GM21619 (cell line): ENCODE data around the gene OR2A1.
"Not testable (repeated sequence)": the region's sequence is repeated elsewhere in the genome, so short reads cannot be mapped to it uniquely, and the experiment has no call there.

ENCODE experiments used
- ATAC-seq: cut with Tn5 transposase; IDR thresholded peaks from one replicate; pipeline ENCODE4 v1.9.1; 2021; ENCODE audit not compliant: unreplicated experiment

OR2A1 gene, protein sequence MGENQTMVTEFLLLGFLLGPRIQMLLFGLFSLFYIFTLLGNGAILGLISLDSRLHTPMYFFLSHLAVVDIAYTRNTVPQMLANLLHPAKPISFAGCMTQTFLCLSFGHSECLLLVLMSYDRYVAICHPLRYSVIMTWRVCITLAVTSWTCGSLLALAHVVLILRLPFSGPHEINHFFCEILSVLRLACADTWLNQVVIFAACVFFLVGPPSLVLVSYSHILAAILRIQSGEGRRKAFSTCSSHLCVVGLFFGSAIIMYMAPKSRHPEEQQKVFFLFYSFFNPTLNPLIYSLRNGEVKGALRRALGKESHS

DNA sequence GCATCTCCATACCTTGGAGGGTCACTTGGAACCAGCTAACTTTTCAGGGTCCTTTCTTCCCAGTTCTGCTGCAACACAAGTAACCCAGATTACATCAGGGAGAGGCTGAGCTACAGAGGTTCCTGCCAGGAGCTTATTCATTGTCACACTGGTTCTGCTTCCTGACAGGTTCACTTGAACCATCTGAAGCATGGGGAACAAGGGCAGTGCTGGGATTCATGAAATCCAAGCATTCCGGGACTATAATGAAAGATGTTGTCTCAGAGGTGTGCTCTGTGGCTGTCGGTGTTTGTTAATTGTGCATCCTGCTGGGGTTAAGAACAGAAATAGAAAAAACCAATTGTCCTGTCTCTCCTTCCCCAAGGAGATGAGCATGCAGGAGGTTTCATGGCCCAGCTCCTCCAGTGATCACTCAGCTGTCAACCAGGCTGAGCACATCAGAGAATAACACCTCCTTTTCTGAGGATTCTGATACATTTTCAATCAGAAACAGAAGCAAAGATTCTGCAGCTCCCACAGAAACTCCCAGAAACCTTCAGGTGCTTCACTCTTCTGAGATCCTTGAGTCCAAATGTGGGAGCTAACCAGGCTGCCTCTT is at the start of gene OR2A1:
TSS of gene OR2A1 (plus strand) at position 548 of the 598 bp plus-strand sequence. CDS start 5,706 bp downstream, outside the sequence.
- ATAC-seq: not testable (repeated sequence)

DNA sequence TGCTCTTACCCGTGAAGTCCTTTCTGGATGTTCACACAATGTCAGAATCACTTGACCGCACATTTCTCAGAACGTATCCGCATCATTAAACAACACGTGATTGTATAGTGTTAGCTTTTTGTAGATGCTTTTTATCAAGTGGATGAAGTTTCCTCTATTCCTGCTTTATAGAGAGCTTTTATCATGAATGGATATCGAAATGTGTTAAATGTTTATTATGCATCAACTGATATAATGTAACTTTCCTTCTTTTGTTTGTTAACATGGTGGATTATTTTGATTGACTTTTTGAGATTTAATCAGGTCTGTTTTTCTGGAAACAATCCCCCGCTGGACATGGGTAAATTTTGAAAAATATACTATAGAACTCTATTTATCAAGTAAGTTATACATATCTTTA is 47.5 kb upstream of the OR2A1 start, which contains the start of gene OR2A7:
TSS of gene OR2A7 (minus strand) at position 101 of the 400 bp plus-strand sequence. CDS start 5,164 bp downstream, outside the sequence.
- ATAC-seq: not testable (repeated sequence)

DNA sequence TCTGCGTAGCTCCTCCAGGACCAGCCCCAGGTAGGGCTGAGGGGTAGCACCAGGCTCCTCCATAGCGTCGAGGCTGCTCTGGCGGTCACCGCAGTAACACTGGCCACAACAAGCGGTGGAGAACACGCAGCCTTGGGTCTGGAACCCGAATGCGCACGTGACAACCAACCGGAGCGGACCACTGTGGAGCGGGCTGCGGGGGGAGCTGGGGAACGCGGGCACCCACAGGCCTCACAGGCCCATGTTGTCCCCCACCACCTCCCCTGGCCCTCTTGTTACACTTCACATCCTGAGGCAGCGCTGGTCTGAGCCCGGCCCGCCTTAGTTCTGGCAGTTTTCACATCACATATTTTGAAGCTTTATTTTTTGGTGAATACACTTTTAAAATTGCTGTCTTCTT is 43.0 kb upstream of the OR2A1 start, which contains the start of gene CTAGE8:
TSS of gene CTAGE8 (minus strand) at position 101 of the 400 bp plus-strand sequence. CDS start at position 63, 38 bp downstream.
- ATAC-seq: not testable (repeated sequence)

DNA sequence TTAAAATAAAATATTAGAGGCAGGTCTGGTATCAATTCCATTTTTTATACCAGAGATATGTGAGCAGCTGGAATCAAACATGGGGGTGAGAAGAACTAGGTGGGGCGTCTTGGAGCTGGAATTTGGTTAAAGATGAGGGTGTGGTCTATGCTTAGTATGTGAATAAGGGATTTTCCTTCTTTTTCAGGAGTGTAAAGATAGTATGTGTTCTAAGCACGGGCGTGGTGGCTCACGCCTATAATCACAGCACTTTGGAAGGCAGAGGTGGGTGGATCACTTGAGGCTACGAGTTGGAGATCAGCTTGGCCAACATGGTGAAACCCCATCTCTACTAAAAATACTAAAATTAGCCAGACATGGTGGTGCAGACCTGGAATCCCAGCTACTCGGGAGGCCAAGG is 36.9 kb upstream of the OR2A1 start:
- ATAC-seq: not testable (repeated sequence)

DNA sequence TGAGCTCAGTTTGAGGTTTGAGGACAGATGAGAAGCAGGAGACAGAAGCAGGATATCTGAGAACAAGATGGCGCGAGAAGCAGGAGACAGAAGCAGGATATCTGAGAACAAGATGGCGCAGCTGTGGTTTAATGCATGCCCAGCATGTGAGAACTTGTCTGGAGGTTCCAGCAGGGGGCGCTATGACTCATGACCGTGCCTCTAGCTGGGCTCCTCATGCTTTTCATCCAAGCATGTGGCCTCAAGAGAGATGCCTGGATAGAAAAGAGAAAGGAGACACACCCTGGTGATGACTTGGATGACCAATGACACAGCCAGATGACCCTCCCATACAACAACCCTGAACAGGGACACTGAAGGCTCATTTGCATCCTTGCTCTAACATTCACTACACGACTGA is 32.2 kb upstream of the OR2A1 start:
- ATAC-seq: peak; percentile 50

DNA sequence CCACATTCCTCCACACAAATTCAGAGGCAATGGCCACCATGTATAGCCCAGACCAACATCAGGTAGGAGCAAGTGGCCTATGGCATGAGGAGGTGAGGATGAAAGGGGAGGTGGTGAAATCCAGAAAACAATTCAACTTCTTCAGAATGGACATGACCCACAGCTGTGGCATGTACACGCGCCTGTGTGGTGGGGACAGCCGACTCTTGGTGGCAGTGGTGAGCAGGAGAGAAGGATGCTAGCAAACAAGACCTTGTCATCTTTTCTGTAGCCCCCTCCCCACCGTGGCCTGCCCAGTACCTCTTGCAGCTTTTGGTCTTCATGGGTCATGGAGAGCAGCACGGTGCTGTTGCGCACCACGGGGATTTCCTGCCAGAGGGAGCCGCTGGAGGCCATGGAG is 30.2 kb upstream of the OR2A1 start:
- ATAC-seq: not testable (repeated sequence)

DNA sequence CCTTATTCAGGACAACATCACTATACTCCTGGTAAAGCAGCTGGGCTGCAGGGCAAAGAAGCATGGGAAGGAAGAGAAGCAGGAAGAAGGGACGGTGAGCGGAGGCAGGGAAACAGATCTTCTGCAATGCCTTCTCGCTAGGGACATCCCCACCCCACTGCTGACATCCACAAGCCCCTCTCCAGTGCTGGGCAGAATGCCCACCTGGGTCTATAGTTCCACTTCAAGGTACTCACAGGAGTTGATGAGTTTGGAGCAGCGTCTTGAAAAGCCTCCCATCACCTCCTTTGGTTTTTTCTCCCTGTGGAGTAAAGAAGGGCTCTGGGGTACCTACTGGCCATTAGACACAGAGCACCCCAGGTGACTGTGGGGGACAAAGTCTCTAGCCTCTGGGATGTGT is 29.7 kb upstream of the OR2A1 start:
- not testable (repeated sequence) for ATAC-seq

DNA sequence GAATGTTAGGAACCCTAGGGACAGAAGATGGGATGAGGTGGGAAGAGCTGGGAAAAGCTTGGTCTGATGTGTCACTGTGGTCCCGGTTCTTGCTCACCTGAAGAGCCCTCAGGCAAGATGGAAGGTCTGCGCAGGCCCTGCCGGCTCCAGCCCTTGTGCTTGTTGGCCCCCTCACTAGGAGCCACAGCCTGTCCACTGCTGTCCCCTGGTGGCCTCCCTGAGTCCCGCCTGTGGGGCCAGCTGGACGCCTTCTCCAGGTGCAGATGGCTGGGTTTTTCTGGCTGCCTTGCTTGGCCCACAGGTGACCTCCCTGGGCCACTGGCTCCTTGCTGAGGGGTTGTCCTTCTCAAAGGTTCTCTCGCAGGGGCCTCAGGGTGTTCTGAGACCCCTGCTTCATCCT is 28.5 kb upstream of the OR2A1 start:
- ATAC-seq: not testable (repeated sequence)

DNA sequence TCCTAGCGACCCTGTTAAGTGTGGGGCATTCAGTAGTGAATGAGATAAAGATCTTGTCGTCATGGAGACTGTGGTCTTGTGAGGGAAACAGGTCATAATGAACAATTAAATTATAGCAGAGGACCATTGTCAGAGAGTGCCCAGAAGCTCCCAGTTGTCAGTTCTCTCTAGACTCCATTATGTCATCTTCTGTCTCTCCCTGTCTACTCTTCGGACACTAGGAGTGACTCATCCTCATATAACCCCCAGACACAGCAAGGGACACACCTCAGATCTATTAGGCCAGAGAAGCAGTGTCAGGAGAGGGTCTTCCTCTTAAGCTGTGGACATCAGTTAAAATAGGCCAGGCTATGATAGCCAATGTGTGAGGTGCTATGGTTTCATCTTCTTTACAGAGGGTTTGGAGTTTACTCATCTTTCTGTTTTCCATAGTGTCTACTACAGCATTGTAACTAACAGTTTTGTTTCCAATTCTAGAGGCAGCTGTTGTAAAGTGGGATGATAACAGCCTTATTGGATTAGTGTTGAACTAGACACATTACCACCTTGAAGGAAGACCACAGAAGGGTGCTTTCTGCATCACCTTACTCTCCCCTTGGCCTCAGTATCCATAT is 24.9 kb upstream of the OR2A1 start:
- ATAC-seq: not testable (repeated sequence)

DNA sequence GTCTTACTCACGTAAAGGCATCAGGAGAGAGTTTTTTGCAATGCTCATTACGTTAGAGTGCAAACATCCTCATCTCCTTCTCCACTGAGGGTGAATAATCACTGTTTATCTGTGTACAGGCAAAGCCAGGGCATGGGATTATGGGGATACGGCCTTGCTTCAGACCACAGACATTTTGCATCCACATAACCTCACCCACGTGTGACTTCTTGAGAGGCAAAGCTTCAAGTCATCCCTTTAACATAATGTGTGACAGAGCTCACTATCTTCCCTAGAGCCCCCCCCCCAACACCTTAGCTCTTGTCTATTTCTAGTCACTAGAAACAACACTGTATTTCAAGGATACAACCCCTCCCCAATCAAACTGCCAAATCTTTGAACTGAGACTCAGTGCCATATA is 20.6 kb upstream of the OR2A1 start:
- ATAC-seq: not testable (repeated sequence)

DNA sequence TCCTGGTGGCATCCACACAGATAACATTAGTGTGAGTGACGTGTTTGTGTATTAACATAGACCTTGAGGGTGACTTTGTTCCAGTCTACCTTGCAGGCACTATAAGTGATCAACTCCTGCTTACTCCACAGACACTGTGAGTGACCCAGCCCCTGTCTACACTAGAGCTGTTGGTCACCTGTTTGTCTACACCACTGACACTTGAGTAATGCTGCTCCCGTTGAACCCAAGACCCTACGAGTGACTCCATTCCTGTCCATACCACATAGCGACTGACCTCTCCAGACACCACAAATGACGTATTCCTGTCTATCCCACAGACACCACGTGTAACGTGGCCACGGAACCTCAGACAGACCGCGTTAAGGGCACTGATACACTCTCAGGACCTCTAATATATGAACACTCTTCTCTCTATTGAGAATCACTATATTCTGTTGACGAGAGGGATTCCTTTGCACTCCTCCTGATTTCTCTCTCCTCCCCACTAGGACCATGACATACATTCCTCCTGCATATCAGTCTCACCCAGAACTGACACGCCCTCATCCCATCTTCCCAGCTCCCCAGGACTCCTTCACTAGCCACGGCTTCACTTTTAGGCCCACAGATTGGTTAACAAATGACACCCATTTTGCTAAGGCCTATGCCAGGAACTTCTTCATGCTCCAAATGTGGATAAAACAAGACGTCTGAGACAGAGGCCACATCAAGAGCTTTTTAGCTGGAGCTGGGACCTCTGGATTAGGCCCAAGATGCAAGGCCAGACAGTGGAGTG is 19.6 kb upstream of the OR2A1 start:
- ATAC-seq: not testable (repeated sequence)

DNA sequence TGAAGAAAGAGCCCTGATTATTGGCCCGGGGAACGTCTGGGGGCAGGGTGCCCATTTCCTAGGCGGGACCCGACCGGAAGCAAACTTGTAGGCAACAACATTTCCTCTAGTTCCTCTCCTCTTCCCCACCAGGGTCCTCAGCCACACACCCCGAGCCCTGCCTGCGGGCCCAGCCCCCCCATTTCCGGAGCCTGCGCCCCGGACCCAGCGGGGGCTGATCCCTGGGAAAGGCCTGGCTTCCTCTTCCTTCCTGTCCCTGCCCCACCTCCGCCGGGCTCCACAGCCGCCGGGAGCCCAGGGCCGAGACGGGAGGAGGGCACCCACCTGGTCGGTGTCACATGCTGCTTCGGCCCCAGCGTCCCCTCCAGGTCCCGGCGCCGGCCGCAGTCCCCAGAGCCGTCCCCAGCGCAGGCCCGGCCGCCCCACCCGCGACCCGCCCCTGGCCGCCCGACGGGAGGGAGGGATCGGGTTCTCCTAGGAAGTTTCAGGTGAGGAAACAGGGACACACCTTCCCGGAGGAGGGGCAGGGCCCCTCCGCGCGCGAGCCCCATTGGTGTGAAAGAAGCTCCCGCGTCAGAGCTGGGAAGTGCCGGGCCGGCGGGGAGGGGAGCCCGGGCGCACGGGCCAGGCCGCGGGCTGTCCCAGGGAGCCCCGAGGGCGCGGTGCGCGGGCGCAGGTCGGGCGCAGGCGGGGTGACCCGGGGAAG is 18.3 kb upstream of the OR2A1 start:
- ATAC-seq: peak; percentile 74

DNA sequence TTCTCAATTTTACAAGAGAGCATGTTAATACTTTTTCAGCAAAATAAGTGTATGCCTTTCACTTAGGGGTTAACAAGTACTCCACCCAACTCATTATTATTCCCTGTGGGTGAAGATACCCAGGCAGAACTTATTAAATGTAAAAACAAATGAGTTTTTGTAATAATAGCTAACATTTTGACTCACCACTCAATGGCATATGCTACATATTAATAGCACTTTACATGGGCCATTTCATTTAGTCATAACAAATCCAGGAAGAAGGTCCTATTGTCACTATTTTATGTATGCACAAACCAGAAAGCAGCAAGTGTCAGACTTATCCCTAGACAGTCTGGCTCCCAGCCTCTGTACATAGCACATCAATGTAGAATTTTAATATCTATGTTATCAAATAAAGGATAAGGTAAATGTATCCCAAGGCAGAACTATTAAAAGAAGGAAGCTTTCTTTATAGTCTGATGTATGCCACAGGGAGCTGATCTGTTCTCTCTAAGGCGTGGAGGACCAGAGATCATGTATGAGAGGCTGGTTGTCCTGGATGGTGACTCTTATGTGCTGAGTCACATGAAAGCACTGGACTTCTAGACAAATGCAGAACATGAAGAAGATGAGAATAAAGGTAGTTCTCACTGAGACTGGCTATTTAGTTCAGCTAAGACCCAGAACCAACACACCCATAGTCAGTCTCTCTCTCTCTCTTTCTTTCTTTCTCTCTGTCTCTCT is 9.5 kb upstream of the OR2A1 start:
- not testable (repeated sequence) for ATAC-seq

DNA sequence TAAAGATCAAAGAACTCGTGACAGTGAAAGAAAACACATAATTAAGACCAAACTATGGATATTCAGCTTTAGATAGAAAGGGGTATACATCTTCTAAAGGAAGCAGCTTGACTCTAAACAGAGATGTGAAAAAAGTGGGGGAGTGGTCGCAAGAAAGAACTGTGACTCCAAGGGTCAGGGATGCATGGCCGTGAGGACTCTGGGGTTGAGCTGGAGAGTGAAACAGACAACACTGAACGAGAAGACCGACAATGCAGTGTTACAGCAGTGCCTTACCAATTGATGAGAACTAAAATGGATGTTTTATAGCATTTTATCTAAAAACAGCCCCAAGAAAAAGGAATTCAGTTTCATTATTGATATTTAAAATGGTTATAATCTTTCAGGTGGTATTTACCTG is 8.6 kb upstream of the OR2A1 start:
- not testable (repeated sequence) for ATAC-seq

DNA sequence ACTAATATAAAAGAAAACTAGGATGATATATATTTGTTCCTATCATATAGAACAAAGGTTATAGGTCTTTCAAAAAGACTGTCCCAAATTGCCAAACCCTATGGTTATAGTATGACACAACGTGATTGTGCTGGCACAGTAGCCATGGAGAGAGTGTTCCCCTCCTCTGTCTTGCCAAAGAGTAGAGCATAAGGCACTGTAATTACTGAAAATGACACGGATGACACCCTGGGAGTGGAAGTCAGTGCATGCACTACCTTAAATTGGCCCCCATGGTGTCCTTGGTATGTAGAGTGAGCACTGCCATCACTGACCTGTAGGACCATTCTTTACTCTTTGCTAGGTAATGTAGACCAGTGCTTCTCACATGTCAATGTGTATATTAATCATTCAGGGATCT is 7.1 kb upstream of the OR2A1 start:
- not testable (repeated sequence) for ATAC-seq

DNA sequence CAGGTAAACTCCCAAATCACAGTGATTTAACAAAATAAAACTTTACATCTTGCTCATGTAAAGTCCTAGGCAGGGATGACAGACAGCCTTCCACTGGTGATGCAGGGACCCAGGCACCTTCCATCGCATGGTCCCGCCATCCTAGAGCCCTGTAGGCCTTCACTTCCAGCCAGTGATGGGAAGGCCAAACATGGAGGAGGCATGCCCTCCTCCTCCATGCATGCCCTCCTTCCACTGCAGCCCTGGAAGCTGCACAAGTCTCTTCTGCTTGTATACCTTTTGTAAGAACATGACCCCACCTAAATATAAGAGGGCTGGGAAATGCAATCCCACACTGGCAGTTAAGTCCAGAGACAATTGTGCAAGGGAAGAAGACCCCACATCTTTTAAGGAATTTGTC is 2.5 kb upstream of the OR2A1 start:
- ATAC-seq: not testable (repeated sequence)

DNA sequence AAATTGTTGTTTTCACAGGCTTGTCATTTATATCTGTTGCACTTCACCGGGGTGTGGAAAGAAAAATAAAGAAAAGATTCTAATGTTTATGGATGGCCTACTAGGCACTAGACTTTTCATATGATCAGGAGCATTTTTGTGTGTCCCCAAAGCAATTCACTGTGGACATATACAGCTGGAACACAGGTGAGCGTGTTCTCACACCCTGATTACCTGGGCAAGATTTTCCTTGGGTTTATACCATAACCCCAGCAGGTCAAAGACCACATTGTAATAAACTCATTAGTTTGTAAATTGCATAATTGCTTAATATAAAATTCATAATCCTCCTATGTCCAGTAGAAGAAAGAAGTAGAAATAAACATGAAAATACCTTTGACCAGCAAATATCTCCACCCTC is 1.0 kb upstream of the OR2A1 start:
- not testable (repeated sequence) for ATAC-seq

DNA sequence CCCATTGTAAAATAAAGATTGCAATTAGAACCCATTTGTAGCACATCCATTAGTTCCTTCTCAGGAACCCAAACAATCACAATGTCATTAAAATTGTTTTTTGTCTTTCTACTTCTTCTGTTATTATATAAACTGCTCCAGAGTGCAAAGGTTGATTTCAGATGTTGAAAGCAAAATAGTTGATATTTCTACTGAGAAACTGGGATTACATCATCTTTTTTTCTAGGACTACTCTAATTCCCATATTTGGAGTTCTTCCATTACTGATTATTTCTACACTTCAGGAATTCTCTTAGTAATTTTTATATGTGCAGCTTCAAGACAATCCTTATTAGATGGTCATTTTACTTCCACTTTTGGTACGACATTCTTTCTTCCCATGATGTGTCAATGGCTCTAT is 5.3 kb downstream of the OR2A1 start:
- not testable (repeated sequence) for ATAC-seq

DNA sequence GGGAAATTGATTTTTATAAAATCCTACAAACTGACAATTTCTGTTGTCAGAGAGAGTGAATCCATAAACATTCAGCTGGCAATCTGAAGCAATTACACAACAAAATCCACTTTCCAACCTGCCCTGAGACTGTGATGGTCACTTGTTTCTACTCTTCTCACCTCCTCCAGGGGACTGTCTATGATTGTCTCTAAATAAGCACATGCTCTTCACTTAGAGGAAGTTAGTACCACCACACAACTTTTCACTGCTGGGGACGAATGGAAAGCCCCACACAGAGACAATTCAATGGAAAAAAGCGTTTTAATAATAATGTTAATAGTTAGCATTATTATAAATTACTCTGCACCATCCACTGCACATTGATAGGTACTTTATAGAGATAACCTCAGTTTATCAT is 7.3 kb downstream of the OR2A1 start:
- ATAC-seq: not testable (repeated sequence)
